Measurements from ENCODE around the gene ATP2A1.
"Not testable (repeated sequence)": the region's sequence is repeated elsewhere in the genome, so short reads cannot be mapped to it uniquely, and the experiment has no call there.

ATP2A1 gene

DNA sequence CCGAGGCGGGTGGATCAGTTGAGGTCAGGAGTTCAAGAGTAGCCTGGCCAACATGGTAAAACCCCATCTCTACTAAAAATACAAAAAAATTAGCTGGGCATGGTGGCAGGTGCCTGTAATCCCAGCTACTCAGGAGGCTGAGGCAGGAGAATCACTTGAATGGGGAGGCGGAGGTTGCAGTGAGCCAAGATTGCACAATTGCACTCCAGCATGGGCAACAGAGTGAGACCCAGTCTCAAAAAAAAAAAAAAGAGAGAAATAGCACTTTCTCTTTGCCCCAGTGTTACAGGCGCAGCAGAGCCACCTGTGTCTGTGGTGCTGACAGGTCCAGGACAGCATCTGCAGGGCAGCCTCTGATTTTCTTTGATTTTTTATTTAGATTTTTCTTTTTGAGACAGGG lies 3.3 kb downstream of the ATP2A1 start:
- not testable (repeated sequence) for DNase-seq (ENCODE audit: low read depth)

DNA sequence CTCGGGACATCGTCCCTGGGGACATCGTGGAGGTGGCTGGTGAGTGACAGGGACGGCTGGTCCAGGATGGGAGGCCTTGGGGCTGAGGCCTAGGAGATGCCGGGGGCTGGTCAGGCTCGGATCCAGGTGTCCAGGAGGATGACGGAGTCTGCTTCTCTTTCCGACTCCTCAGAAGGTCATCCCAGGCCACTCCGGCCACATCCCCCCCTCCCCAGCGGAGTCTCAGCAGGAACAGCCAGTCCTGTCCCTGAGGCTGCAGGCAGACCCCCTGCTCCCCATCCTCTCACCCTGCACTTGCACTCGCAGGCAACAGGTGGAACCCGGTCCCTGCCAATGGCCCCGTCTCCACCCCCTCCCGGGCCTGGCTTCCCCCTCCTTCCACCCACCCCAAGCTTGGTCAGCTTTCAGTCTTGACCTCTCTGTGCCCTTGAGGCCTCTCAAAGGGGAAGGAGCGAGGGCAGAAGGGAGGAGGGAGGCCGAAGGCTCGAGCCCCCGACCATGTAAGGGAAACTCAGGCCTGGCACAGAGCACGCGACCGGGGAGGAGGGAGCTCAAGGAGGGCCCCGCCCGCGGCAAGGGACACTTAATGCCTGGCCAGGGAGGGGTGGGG lies 4.4 kb downstream of the ATP2A1 start:
- no peak for DNase-seq (ENCODE audit: low read depth)

DNA sequence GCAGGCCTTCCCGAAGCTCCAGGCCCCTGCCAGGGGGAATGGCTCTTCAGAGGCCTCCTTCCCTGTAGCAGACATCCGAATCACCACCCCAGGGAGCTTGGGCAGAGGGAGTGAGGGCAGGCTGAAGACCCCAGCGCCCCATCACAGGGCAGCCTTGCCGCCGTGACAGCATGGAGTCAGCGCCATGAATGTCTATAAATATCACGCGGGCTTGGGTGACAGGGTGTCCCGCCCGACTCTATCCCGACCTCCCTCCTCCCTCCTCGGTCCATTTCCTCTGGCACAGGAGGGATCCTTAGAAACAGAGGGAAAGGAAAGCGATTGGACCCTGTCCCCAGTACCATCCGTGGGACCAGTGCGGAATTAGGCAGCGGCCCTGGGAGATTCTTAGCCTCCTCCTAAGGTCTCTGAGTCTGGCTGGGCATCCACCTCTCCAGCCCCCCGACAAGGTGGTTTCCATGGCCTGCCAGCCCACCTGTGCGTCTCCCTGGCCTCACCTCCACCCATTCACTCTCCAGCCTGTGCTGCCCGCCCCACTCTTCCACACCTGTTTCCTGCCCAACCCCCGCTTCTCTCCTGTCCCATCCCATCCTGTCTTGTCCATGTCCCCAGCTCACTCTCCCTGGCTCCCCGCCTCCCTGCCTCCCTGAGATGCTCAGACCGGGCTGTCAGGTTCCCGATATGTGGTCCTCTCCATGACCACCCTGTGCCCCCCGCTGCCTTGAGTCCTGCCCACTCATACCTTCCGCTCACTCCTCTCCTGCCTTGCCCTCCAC lies 5.1 kb downstream of the ATP2A1 start:
- no peak for DNase-seq (ENCODE audit: low read depth)

DNA sequence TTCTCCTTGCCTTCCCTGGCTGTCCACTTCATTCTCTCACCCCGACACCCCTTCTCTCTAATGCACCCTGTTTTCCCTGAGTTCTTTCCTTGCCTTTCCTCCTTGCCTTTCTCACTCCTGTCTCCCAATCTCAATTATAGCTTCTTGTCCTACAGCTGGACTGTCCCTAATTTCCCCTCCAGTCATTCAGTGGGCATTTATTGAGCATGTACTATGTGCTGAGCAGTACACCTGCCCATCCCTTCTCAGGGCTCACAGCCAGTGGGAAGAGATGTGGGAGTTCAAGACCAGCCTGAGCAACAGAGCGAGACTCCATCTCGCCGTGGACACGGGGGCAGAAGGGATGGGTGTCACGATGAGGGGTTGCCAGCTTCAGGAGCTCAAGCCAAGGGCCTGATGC lies 5.8 kb downstream of the ATP2A1 start:
- DNase-seq (ENCODE audit: low read depth): no peak

DNA sequence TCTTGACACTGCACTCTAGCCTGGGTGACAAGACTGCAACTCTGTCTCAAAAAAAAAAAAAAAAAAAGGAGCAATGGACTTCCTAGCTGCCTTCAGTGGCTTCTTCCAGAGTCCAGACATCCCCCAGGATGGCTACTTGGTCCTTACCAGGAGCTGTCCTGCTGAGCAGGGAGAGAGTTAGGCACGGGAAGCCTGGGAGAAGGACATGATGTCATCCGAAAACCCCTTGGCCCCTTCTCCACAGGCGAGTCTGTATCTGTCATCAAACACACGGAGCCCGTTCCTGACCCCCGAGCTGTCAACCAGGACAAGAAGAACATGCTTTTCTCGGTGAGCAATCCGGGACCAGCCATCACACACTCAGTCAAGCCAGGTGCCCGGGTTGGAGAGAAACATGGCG lies 8.7 kb downstream of the ATP2A1 start:
- no peak for DNase-seq (ENCODE audit: low read depth)

DNA sequence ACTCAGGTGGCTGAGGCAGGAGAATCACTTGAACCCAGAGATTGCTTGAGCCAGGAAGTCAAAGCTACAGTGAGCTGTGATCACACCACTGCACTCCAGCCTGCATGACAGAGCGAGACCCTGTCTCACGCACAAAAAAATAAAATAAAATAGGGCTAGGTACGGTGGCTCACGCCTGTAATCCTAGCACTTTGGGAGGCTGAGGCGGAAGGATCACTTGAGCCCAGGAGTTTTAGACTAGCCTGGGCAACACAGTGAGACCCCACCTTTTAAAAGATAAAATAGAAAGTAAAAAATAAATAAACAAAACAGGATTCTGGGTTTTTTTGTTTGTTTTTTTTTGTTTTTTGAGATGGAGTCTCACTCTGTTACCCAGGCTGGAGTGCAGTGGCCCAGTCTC lies 12.1 kb downstream of the ATP2A1 start:
- not testable (repeated sequence) for DNase-seq (ENCODE audit: low read depth)

DNA sequence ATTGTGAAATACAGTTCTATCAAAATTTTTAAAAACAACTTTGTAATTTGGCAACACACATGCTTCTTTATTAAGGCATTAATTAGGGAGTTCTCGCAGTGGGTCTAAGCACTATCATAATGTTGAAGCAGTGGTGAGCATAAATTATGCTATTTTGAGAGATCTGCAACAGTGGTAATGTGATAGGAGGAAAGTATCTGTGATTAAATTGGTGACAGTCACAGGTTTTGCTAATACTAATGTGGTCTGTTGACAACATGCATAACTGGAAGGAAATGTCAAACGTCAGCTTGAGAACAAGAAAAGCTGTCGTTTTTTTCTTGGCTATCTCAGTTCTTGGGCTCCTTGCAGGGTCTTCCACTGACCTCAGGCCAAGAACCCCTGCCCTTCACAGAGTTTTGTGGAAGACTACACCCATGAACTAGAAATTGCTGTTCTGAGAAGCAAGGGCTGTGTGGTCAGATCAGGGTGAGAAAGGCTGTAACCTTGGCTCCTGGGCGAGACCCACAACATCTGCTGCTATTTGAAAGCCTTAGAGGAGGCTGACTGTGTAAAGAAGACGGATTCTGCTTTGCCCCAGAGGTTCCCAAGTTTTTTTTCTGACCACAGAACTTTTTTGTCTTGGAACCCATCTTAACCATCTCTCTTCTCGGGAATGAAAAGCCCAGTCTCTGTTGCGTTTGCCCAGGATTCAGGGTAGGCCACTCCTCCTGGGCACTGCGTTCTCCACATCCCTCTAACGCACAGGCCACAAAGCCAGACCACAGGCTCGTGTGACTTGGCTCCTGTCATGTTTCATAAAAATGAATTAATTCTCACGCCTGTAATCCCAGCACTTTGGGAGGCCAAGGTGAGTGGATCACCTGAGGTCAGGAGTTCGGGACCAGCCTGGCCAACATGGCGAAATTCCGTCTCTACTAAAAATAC lies 13.9 kb downstream of the ATP2A1 start:
- no peak for DNase-seq (ENCODE audit: low read depth)

DNA sequence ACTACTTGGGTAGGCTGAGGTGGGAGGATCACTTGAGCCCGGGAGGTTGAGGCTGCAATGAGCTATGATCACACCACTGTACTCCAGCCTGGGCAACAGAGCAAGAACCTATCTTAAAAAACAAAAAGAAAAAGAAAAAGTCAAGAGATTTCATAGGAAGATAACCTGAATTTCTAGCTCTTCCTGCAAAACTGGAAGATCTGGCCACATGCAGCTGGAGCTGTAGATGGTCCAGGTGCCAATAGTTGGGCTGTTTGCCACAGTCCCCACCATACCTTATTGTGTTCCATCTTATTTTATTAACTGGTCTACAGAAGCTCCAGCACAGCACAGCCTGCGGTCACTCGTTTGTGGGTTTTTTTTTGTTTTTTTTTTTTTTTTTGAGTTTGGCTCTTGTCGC lies 15.0 kb downstream of the ATP2A1 start:
- no peak for DNase-seq (ENCODE audit: low read depth)

DNA sequence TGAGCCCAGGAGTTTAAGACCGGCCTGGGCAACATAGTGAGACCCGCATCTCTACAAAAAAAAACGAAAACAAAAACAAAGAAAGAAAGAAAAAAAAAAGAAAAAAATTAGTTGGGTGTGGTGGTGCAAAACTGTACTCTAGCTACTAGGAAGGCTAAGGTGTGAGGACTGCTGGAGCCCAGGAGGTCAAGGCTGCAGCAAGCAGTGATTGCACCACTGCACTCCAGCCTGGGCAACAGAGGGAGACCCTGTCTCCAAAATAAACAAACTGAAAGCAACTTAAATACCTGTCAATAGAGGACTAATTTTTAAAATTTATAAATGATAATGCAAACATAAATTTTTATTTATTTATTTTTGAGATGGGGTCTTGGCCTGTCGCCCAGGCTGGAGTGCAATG lies 17.3 kb downstream of the ATP2A1 start:
- no peak for DNase-seq (ENCODE audit: low read depth)

DNA sequence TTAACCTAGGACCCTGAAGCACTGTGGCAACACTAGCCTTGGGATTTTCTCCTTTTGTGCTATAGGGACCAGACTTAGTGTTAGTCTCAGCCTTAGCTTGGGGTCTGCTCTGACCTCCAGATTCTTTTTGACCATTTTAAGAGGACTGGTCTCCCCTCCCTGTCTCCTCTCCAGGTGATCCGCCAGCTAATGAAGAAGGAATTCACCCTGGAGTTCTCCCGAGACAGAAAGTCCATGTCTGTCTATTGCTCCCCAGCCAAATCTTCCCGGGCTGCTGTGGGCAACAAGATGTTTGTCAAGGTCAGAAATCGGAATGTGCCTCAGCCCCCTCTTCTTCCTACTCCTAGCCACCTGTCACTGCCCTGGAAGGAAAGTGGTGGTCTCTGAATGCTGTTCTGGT lies 19.5 kb downstream of the ATP2A1 start:
- no peak for DNase-seq (ENCODE audit: low read depth)

DNA sequence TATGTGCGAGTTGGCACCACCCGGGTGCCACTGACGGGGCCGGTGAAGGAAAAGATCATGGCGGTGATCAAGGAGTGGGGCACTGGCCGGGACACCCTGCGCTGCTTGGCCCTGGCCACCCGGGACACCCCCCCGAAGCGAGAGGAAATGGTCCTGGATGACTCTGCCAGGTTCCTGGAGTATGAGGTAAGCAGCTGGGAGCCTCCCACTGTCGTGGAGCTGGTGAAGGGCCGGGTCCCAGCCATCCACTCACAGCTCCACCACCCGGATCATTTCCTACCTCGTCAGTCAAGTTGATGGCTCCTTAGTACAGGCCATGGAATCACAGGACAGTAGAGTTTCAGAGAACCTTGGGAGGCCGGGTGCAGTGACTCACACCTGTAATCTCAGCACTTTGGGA lies 20.0 kb downstream of the ATP2A1 start:
- no peak for DNase-seq (ENCODE audit: low read depth)

DNA sequence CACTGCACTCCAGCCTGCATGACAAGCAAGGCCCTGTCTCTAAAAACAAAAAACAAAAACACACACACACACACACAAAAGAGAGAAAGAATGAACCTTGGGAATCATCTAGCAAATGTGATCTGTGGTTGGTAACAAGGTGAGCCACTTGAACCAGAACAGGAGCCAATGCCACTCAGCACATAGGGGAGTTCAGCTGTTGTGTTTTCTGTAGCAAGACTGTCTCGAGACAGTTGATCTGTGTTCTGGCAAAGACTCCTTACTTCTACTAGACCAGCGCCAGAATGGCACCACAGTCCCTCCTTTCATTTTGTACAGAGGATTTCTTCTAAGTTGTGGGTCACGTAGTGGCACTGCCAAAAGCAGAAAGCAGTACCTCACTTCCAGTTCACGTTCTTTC lies 20.7 kb downstream of the ATP2A1 start:
- no peak for DNase-seq (ENCODE audit: low read depth)

DNA sequence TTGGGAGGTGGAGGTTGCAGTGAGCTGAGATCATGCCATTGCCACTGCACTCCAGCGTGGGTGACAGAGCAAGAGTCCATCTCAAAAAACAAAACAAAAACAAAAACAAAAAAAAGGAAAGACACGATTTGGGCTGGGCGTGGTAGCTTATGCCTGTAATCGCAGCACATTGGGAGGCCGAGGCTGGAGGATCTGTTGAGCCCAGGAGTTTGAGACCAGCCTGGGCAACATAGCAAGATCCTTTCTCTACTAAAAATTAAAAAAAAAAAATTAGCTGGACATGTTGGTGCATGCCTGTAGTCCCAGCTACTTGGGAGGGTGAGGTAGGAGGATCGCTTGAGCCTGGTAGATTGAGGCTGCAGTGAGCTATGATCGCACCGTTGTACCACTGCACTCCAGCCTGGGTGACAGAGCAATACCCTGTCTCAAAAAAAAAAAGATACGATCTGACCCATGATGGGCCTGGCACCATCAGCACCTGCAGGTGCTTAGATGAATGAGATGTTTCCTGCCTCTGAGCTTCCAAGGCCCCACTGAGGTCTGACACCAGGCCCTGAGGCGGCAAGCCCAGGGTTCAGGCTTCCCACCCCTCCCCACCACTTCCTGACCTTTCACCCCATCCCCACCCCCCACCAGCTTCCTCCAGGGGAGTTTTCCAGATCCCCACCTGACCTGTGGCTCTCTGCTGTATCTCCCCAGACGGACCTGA lies 21.7 kb downstream of the ATP2A1 start:
- no peak for DNase-seq (ENCODE audit: low read depth)

DNA sequence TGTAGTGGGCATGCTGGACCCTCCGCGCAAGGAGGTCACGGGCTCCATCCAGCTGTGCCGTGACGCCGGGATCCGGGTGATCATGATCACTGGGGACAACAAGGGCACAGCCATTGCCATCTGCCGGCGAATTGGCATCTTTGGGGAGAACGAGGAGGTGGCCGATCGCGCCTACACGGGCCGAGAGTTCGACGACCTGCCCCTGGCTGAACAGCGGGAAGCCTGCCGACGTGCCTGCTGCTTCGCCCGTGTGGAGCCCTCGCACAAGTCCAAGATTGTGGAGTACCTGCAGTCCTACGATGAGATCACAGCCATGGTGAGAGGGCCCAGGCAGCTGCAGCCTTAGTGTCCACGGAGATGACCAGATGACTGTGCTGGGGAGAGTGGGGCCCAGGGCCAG lies 22.3 kb downstream of the ATP2A1 start:
- no peak for DNase-seq (ENCODE audit: low read depth)

DNA sequence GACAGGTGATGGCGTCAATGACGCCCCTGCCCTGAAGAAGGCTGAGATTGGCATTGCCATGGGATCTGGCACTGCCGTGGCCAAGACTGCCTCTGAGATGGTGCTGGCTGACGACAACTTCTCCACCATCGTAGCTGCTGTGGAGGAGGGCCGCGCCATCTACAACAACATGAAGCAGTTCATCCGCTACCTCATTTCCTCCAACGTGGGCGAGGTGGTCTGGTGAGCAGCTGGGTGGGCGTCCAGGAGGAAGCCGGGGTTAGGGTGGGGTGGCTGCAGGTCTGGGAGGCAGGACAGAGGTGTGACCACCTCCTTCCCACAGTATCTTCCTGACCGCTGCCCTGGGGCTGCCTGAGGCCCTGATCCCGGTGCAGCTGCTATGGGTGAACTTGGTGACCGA lies 23.6 kb downstream of the ATP2A1 start:
- DNase-seq (ENCODE audit: low read depth): no peak

DNA sequence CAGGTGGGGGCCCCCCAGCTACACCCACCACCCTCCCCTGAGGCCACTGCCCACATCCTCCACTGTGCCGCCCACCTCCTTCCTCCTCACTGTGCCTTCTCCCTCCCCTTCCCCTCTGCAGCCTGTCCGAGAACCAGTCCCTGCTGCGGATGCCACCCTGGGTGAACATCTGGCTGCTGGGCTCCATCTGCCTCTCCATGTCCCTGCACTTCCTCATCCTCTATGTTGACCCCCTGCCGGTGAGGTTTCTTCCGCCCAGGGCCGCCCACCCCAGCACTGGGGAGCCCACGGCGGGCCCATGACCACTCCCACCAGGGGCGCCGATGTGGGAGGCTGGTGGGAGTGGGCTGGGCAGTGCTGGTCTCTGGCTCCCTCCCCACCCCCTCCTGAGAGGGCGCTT lies 24.6 kb downstream of the ATP2A1 start:
- no peak for DNase-seq (ENCODE audit: low read depth)

DNA sequence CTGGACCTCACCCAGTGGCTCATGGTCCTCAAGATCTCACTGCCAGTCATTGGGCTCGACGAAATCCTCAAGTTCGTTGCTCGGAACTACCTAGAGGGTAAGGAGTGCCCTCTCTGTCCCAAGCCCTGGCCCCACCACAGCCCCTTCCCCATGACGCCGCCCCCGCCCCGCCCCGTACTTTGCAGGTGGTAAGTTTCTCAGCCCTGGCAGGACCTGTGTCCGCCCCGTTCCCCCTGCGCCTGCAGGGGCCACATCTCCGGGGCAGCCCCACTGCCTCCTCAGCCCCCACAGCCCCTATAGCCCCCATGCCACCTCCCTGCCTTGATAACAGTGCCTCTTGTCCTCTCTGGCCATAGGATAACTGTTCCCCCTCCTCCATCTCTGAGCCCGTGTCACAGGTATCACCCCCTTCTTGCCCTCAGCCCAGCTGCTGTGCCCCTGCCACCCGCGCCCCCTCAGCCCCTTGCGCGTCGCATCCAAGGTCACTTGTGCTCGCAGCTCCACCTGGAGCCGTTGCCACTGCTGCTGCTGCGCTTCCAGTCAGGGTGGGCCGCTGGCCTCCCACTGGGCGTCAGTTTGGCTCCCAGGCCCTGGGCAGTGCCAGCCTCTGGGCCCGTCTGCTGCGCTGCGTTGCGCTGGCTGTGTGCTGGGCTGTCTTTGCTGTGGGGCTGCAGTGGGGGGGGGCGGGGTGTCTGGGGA lies 25.2 kb downstream of the ATP2A1 start:
- no peak for DNase-seq (ENCODE audit: low read depth)

DNA sequence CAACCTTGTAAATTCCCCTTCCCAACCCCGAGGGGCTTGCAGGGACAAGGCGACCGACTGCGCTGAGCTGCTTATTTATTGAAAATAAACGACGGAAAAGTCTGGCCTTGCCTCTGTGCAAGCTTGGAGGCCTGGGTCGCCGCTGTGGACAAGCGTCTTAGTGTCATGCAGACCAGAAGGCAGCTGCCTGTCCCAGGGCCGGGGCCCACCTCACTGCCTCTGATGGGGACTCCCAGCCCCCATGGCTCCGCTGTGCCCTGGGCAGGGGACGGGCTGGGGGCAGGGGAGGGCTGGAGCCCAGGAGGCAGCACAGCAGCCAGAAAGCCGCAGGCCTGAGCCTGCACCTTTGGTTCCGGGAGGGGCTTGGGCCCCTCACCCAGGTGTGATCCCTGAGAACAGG lies 26.1 kb downstream of the ATP2A1 start:
- no peak for DNase-seq (ENCODE audit: low read depth)

DNA sequence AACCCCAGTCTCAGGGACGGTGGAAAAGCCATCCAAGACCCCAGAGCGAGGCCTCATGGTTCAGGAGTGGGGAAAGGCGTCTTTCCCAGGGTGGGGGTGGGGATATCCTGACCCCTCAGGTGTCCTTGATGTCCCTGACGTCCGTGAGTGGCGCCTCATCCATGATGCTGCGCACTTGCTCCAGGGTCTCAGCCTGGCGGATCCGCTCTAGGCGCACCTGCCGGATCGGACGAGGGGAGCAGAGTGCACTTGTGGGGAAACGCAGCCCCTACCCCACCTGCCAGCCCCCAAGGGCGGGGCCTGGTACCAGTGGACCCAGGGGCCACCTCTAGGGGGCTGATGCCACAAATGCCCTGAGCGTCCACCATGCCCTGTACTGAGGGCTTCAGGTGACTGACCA lies 26.5 kb downstream of the ATP2A1 start:
- no peak for DNase-seq (ENCODE audit: low read depth)

DNA sequence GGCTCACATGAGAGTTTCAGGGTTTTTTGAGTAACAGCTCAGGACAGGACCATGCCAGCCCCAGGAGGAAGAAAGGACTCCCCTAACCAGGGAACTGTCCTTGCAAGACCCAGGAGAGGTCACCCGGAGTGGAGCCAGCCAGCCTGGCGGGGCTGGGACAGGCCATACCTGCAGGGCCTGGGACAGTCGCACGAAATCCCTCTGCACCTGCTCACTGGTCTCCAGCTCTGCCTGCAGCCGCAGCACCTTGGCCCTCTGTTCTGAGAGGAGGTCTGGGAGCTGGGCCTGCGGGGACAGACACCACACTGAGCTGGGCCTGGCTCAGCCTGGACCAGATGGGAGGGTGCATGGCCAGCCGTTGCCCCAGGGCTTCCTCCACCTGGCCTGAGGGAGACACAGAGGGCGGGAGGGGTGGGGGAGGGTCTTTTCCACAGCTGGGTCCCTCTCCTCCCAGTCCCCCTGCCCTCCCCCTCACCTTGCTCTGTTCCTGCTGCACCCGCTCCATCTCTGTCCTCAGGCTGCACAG lies 27.0 kb downstream of the ATP2A1 start:
- DNase-seq (ENCODE audit: low read depth): no peak

DNA sequence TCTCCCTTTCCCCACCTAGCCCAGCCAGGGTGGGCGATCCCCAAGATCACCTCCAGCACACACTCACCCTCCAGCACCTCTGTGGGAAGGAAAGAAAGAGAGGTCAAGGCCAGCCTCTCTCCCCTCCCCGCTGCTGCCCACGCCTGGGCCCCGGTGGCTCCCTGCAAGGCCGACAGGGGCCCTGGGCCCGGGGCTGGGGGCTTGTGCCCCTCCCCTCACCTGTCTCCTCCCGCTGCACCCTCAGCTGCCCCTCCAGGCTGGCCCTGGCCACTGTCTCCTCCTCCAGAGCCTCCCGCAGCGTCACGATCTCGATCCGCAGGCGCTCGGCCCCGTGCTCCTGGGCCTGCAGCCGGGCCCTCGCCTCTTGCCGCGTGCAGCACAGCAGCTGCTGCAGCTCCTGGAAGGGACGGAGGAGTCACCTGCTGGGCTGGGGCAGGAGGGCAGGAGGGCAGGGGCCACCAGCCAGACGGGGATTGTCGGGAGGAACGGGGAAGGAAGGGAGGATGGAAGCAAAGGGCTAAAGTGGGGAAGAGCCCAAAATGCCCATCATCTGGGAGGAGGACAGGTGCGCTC lies 27.6 kb downstream of the ATP2A1 start:
- no peak for DNase-seq (ENCODE audit: low read depth)
